ENCODE measurements around the gene ADAMTSL3.
A peak's percentile ranks its signal among the peaks of the same experiment; 100 is the strongest.

ADAMTSL3 gene

GRCh38 chr15:83835479-83835878 lies 181.6 kb downstream of the ADAMTSL3 start:
- DNase-seq: no peak

- DNase-seq: no peak
Observed at GRCh38 chr15:83837945-83838571, 184.1 kb downstream of the ADAMTSL3 start.

GRCh38 chr15:83838763-83839162 lies 184.8 kb downstream of the ADAMTSL3 start:
- no peak for DNase-seq

GRCh38 chr15:83842281-83842680 lies 188.4 kb downstream of the ADAMTSL3 start:
- DNase-seq: no peak

- DNase-seq: no peak
Observed at GRCh38 chr15:83843471-83843871, 189.5 kb downstream of the ADAMTSL3 start.

DNA sequence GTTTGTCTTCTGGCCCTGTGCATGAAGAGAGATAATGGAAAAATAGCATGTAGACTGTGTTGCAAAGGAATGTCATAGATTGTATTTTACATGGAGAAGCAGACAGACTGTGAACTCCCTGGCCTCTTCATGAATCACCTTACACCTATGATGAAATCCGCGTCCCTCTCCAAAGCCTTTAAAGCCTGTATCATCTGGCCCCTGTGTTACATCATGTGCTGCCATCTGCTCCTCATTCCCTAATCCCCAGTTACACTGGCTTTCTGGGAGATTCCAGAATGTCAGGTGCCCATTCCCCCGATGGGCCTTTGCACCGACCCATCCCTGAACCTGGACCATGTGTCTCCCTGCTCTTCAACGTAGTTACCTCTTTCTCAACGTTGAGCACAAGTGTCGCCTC lies 190.8 kb downstream of the ADAMTSL3 start:
- DNase-seq: no peak

DNA sequence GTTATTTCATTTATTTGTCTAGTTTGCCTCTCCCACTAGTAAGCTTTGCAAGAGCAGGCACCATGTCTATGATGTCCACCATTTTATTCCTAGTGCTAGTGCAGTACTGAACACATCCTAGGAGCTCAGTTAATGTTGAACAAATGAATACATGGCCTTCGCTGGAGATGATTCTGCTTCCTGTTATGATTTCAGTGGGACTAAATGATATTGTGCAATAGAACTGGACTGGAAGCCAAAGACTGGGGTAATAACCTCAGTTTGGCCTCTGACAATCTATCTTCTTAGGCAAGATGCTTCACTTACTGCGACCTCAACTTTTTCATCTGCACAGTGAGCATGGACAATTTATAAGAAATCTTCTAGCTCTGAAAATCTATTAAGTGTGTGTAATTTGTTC lies 191.3 kb downstream of the ADAMTSL3 start:
- DNase-seq: peak in 1 of 2 donors; percentile 2

GRCh38 chr15:83846847-83847246 lies 192.9 kb downstream of the ADAMTSL3 start:
- no peak for DNase-seq

GRCh38 chr15:83848315-83849050 lies 194.6 kb downstream of the ADAMTSL3 start:
- peak; percentile 14 to 15 for DNase-seq

- DNase-seq: no peak
Observed at GRCh38 chr15:83850015-83850414, 196.1 kb downstream of the ADAMTSL3 start.

DNA sequence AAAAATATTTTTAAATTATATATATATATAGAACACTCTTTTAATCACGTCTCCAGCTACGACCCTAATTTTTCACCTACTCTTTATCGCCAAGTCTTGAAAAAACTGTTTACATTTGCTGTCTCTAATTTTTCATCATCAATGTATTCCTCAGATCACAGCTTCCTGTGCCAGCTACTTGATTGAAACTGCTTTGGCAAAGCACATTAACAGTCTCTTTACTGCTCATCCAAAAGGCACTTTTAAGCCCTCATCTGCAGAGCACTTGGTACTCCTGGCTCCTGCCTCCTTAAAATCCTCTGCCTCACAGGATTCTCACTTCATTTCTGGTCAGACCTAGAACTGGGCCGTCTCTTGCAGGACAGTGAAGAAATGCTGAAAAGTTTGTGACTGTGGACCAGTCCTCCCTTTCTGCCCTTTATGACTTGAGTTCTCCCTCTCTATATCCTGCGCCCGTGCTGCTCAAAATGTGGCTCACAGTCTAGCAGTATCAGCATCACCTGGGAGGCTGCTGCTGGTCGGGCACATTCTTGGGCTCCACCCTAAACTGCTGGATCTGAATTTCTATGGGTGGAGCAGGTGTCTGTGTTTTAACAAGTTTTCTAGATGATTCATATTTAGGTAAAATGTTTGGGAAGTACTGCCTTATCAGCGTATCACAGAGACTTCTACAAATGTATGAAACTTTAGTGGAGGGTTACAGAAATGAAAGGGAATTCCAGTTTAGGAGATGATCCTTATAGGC lies 196.8 kb downstream of the ADAMTSL3 start:
- no peak for DNase-seq

DNA sequence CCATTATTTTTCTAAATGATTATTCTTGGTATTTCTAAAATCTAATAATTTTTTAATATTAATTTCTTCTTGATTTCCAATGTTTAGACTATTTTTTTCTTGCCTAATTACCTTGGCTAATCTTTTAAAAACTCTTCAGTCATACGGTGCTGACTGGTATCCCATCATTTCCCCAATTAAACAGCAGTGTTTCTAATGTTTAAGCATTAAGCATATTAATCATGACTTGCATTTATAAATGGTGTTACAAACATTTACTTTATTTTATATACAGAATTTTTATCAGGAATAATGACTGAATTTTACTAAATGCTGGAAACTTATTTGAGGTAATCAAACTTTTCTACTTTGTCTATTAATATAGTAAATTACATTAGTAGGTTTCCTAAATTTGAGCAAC lies 199.3 kb downstream of the ADAMTSL3 start:
- DNase-seq: no peak

DNA sequence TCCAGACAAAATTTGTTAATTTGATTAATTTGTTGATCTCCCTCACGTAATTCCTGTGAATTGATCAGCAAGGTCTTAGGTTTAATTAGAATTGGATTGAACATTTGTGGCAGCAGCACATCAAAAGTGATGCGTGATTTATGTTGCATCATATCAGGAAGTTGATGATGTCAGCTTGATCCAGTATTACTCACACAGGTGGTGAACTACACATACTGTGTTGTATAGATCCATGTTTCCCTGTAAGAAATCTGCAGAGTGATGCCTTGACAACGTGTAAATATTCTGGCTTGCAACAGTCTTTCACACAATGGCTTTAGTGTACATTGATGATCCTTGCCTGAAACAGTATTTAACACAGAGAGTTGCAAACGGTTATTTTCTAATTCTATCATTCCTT lies 200.4 kb downstream of the ADAMTSL3 start:
- DNase-seq: no peak

DNA sequence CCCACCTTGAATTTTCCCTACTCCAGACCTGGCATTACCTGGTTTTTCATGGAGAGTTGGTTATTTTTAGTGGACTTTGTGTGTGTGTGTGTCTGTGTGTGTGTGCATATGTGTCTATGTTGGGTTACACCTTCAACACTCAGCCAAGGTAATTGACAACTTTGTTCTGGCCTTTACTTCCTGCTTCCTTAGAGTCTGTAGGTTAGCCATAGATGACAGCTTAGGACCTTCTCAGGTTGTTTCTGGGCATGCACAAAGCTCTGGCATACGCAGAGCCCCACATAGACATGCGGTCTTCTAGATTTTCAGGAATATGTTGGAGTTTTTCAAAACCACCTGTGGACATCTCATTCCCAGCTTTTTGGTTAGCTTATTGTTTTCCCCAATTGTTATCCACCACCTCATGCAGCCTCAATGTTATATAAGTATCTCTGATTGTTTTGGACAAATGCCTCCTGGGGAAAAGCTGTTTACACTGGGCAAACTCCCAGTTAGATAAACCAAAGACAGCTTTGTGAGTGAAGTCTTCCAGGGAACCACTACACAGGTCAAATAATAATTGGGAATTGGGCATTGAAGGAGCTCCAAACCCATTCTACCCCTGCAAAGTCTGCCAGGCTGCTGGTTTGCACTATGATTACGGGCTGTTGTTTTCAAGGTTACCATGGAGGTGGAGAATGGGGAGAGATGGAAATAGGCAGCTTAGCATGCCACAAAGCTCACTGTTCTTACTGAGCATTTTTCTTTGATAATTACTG lies 201.2 kb downstream of the ADAMTSL3 start:
- DNase-seq: no peak

DNA sequence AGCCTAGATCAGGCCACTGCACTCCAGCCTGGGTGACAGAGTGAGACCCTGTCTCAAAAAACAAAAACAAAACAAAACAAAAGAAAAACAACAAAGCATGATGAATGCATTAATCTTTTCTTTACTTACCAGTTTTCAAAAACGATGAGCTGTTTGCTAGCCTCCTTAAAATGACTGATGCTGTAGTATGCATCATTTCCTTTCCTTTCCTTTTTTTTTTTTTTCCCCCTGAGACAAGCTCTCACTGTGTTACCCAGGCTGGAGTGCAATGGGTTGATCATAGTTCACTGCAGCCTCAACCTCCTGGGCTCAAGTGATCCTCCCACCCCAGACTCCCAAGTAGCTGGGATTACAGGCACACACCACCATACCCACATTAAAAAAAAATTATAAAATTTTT lies 202.0 kb downstream of the ADAMTSL3 start:
- no peak for DNase-seq

DNA sequence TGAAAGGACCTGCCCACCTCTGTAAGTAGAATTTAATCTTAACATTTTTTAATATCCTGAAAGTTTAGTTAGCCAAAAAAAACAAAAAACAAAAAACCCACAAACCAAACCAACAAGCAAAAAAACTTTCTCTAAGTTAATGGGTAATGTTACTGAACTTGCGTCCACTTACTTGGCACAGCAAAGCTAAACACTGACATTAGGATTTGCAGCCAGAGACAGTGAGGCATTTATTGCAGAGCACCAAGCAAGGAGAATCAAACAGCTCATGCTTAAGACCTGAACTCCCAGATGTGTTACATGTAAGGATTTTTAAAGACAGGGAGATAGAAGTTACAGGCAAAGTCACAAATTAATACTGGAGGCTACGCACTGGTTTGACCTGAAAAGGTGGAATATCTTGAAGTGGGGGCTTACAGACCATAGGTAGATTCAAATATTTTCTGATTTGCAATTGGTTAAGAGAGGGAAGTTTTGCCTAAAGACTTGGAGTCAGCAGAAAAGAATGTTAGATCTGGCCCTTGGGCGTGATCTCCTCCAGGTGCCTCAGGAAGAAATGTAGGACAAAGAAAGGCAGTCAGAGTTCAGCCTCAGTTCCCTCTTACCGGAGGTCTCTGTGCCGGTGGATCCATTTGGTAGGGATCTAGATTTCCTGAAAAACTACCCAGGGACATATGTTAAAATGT lies 205.0 kb downstream of the ADAMTSL3 start:
- no peak for DNase-seq

GRCh38 chr15:83866692-83867091 lies 212.8 kb downstream of the ADAMTSL3 start:
- no peak for DNase-seq

- no peak for DNase-seq
Observed at GRCh38 chr15:83869341-83869740, 215.4 kb downstream of the ADAMTSL3 start.

DNA sequence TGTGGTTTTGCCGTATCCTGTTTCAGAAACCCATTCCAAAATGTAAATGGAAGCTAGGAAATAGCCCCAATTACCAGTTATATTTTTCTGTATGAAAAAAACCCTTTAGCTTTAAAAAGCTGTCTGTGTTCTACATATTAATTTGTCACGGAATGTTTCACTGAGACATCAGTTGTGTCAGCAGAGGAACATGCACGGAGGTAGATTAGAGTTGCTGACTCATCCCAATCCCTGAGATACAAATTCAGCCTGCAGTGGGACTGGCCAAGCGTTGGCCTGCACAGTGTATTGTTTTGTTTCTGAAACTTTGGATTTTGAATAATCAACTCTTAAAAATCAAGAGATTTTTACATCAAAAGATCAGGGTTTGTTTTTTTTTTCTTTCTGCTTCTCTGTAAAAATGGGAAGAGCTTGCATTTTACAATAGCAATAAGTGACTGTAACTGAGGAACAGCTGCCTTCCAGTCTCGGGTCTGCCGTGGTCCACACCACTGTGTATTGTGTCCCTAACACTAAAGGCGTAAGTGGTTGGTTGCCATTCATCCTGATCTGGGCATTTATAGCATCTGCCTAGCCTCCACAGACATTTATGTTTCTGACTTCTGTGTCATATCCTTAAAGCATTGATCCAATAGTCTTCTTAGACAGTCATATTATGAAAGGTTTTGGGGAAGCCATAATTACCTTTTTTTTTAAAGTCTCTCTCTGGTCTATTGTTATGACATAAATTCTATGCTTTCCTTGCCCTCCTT lies 218.1 kb downstream of the ADAMTSL3 start:
- no peak for DNase-seq

DNA sequence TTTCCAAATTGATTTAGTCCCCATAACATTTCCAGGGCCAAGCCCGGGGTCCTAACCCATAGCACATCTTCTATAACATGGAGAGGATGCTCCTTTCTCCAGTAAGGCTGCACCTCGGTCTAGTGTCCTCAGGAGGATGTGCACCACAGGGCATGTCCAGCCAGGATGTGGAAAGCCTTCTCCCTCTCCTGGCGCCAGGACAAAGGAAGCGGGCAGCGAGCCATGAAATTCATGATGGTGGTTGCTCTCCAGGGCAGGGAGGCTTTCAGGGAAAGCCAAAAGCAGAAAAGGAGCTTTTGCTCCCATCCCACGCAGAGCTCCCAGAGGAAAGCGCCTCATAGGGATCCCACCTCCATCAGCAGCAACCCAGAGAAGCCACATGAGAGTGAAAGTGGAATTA lies 220.0 kb downstream of the ADAMTSL3 start:
- no peak for DNase-seq

- DNase-seq: no peak
Observed at GRCh38 chr15:83880529-83880928, 226.6 kb downstream of the ADAMTSL3 start.

GRCh38 chr15:83881156-83881555 lies 227.2 kb downstream of the ADAMTSL3 start:
- no peak for DNase-seq
